Right atrium auricular region (tissue), 2 donors: ENCODE measurements around the gene ACOXL. TPM values are rescaled to one million over a fixed set of nuclear protein-coding genes. Genes with fewer than 3 reads are reported as not detected.
"Not testable (repeated sequence)": the region's sequence is repeated elsewhere in the genome, so short reads cannot be mapped to it uniquely, and the experiment has no call there.

Source experiments
- DNase-seq: peaks from one replicate; pipeline ENCODE4 v3.0.0-alpha.2; 2019; ENCODE audit warnings: low spot score
- H3K27ac ChIP-seq, 2 donors: fragments of 200-600 bp; sonication (generic); 1 replicate in 1 of 2; 2 replicates in 1 of 2; pipeline ENCODE4 v1.5.1; 2016 to 2019
- H3K27me3 ChIP-seq, 2 donors: fragments of 200-600 bp; sonication (generic); one replicate each; pipeline versions ENCODE4 v1.5.1 to v1.6.0; 2017 to 2019
- H3K36me3 ChIP-seq: fragments of 200-600 bp; sonication (generic); one replicate; pipeline ENCODE4 v1.5.1; 2016
- H3K4me1 ChIP-seq, 2 donors: fragments of 200-600 bp; sonication (generic); one replicate each; pipeline versions ENCODE4 v1.5.1 to v1.6.0; 2017 to 2019
- H3K4me3 ChIP-seq, 2 donors: fragments of 200-600 bp; sonication (generic); 1 replicate in 1 of 2; 2 replicates in 1 of 2; pipeline ENCODE4 v1.5.1; 2017 to 2019; ENCODE audit warnings: mild to moderate bottlenecking in 1 of 2, moderate library complexity in 1 of 2
- H3K9me3 ChIP-seq, 2 donors: fragments of 200-600 bp; sonication (generic); one replicate each; pipeline ENCODE4 v1.5.1; 2019
- total RNA-seq, 2 donors: library from RNA; depleted of rRNA; stranded (reverse); fragments of >200 nt; gene quantifications; one replicate each; pipeline ENCODE4 v1.1.0, GENCODE V29; 2016
- TF ChIP-seq, protein P1 (sequence below), 2 donors: fragments of 200-600 bp; sonication (generic); IDR thresholded peaks; one replicate each; pipeline ENCODE4 v1.5.1; 2019; ENCODE audit warnings: antibody characterized with exemption in 2 of 2

ACOXL gene
- total RNA-seq, 2 donors from 2014 or later: 0.33 to 0.55 TPM

DNA sequence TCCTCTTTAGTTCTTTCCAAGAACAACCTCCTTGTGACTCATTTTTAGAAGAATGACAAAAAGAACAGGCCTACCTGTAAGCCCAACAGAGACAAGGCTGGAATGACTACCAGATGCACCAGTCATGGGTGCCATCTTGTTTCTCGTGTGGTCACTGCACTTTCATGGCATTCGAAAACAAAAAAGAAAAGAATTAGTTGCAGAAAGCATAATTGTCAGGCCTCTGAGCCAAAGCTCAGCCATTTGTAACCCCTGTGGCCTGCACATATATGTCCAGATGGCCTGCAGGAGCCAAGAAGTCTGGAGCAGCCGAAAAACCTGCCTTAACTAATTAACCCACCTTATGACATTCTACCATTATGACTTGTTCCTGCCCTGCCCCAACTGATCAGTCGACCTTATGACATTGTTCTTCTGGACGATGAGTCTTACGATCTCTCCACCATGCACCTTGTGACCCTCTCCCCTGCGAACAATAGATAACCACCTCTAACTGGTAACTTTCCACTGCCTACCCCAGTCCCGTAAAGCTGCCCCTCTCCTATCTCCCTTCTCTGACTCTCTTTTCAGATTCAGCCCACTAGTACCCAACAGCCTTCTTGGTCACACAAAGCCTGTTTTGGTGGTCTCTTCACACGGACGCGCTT is 40.6 kb upstream of the ACOXL start:
- Histone ChIP-seq H3K4me3 (no peak overlapping the region), H3K9me3 (peaks cover 0 to 6% of the 10 kb centered on the region in 2 donors), H3K27ac (no peak overlapping the region), H3K4me1 (no peaks in the 10 kb centered on the region), H3K36me3 (no peaks in the 10 kb centered on the region), H3K27me3 (no peaks in the 10 kb centered on the region)
- no peak for DNase-seq
- TF ChIP-seq, protein P1, sequence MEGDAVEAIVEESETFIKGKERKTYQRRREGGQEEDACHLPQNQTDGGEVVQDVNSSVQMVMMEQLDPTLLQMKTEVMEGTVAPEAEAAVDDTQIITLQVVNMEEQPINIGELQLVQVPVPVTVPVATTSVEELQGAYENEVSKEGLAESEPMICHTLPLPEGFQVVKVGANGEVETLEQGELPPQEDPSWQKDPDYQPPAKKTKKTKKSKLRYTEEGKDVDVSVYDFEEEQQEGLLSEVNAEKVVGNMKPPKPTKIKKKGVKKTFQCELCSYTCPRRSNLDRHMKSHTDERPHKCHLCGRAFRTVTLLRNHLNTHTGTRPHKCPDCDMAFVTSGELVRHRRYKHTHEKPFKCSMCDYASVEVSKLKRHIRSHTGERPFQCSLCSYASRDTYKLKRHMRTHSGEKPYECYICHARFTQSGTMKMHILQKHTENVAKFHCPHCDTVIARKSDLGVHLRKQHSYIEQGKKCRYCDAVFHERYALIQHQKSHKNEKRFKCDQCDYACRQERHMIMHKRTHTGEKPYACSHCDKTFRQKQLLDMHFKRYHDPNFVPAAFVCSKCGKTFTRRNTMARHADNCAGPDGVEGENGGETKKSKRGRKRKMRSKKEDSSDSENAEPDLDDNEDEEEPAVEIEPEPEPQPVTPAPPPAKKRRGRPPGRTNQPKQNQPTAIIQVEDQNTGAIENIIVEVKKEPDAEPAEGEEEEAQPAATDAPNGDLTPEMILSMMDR (IDR thresholded peaks at IDR 0.05): no peak

GRCh38 chr2:110695146-110695898 is 37.1 kb upstream of the ACOXL start:
- not testable (repeated sequence) for H3K36me3 ChIP-seq, H3K4me3 ChIP-seq, DNase-seq, H3K27ac ChIP-seq, H3K4me1 ChIP-seq, H3K27me3 ChIP-seq, H3K9me3 ChIP-seq

- H3K4me1 ChIP-seq, H3K27ac ChIP-seq, H3K27me3 ChIP-seq, H3K9me3 ChIP-seq, DNase-seq, H3K36me3 ChIP-seq, H3K4me3 ChIP-seq: not testable (repeated sequence)
Measured at GRCh38 chr2:110698253-110698652, 34.1 kb upstream of the ACOXL start.

DNA sequence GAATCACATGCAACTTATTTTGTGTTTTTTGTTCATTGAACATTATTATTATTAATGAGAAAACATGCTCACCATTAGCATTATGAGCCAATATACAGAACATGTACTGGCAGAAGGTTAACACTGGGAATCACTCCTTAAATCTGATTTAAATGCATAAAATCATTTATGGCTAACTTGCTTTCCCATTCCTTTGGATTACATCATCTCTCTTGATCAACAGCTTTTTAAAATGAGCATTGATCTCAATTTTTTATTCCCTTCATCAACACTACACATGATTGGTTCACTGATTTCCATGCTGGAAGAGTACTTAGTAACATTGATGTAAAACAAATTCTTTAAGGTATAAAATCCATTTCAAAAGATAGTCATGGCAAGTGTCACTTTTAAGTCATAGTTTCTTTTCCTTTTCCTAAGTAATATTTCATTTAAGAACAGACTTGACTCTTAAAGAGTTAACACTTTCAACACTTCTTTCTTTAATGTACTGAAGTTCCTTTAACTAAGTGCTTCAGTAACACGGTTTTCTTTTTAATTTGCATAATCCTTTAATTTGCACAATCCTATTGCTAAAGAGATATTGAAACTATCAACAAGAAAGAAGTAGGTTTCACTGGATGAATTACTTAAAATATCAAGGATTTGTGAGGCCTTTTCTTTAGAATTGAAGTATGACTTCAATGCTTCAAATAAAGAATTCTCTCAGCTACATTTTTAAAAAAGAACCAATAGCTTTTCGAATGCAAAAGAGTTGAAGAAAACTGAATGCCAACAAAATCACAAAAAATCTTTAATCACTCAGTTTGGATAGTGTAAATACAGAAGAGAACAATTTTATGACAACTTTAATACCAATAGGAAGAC is 29.6 kb upstream of the ACOXL start:
- DNase-seq: no peak
- Histone ChIP-seq H3K4me1 (no peaks in the 10 kb centered on the region), H3K9me3 (no peaks in the 10 kb centered on the region), H3K27me3 (no peaks in the 10 kb centered on the region), H3K27ac (no peak overlapping the region), H3K36me3 (no peaks in the 10 kb centered on the region), H3K4me3 (no peak overlapping the region)
- TF ChIP-seq, protein P1 (IDR thresholded peaks at IDR 0.05): no peak

DNA sequence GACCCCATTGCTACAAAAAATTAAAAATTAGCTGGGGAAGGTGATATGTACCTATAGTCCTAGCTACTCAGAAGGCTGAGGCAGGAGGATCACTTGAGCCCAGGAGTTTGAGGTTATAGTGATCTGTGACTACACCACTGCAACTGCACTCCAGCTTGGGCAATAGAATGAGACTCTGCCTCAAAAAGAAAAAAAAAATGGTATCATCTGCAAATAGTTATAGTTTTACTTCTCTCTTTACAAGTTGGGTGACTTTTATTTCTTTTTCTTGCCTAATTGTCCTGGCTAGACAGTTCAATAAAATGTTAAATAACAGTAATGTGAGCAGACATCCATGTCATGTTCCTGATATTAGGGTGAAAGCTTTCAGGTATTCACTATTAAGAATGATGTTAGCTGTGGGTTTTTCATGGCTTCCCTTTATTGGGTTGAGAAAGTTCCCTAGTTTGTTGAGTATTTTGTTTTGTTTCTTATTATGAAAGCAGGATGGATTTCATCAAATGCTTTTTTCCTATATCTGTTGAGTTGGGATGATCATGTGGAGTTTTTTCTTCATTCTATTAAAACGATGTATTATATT is 24.9 kb upstream of the ACOXL start:
- no peak overlapping the region for H3K4me3 ChIP-seq
- no peaks in the 10 kb centered on the region for H3K36me3 ChIP-seq
- DNase-seq: no peak
- H3K4me1 ChIP-seq: no peaks in the 10 kb centered on the region
- TF ChIP-seq, protein P1 (IDR thresholded peaks at IDR 0.05): no peak
- H3K27ac ChIP-seq: no peak overlapping the region
- no peaks in the 10 kb centered on the region for H3K9me3 ChIP-seq
- H3K27me3 ChIP-seq: no peaks in the 10 kb centered on the region

GRCh38 chr2:110708455-110708854 is 23.9 kb upstream of the ACOXL start:
- DNase-seq: no peak
- Histone ChIP-seq H3K9me3 (no peaks in the 10 kb centered on the region), H3K4me1 (no peaks in the 10 kb centered on the region), H3K36me3 (no peaks in the 10 kb centered on the region), H3K27me3 (no peaks in the 10 kb centered on the region), H3K27ac (no peak overlapping the region), H3K4me3 (no peak overlapping the region)
- TF ChIP-seq, protein P1 (IDR thresholded peaks at IDR 0.05): no peak
